ENCODE measurements around the gene PNPLA2.

GRCh38 chr11:788953-789940 is 29.5 kb upstream of the PNPLA2 start:
- no peak for TF ChIP-seq POLR2AphosphoS5 (IDR thresholded peaks at IDR 0.05; ENCODE audit: borderline replicate concordance, low read depth, low read length)
- no peak for TF ChIP-seq EZH2 (IDR thresholded peaks at IDR 0.05)
- TF ChIP-seq FOXP2 (optimal IDR thresholded peaks at IDR 0.05; ENCODE audit: control extremely low read depth, extremely low read length, insufficient read depth): no peak
